HG03354 (cell line): Measurements from ENCODE around the gene ST14.
"Not testable (repeated sequence)": the region's sequence is repeated elsewhere in the genome, so short reads cannot be mapped to it uniquely, and the experiment has no call there.

ENCODE experiments used
- ATAC-seq: cut with Tn5 transposase; IDR thresholded peaks from one replicate; pipeline ENCODE4 v1.9.1; 2021; ENCODE audit warnings: mild to moderate bottlenecking; ENCODE audit not compliant: unreplicated experiment, poor library complexity, severe bottlenecking

ST14 gene

GRCh38 chr11:130160498-130161155 is 1.0 kb downstream of the ST14 start:
- ATAC-seq, result no peak

- no peak for ATAC-seq
Measured at GRCh38 chr11:130161441-130162145, 2.0 kb downstream of the ST14 start.

- no peak for ATAC-seq
Measured at GRCh38 chr11:130162733-130163132, 3.2 kb downstream of the ST14 start.

- no peak for ATAC-seq
Measured at GRCh38 chr11:130163346-130164220, 4.0 kb downstream of the ST14 start.

- ATAC-seq, result no peak
Measured at GRCh38 chr11:130164221-130164570, 4.6 kb downstream of the ST14 start.

- ATAC-seq, result no peak
Measured at GRCh38 chr11:130165601-130166456, 6.2 kb downstream of the ST14 start.

GRCh38 chr11:130166457-130166784 is 6.8 kb downstream of the ST14 start:
- peak; percentile 81 for ATAC-seq

- ATAC-seq, result no peak
Measured at GRCh38 chr11:130167146-130167545, 7.6 kb downstream of the ST14 start.

GRCh38 chr11:130168105-130168504 is 8.5 kb downstream of the ST14 start:
- ATAC-seq, result no peak

GRCh38 chr11:130170345-130170744 is 10.8 kb downstream of the ST14 start:
- no peak for ATAC-seq

GRCh38 chr11:130171534-130171933 is 12.0 kb downstream of the ST14 start:
- no peak for ATAC-seq

- ATAC-seq, result not testable (repeated sequence)
Measured at GRCh38 chr11:130172001-130172400, 12.4 kb downstream of the ST14 start.

- ATAC-seq, result no peak
Measured at GRCh38 chr11:130174642-130175041, 15.1 kb downstream of the ST14 start.

- no peak for ATAC-seq
Measured at GRCh38 chr11:130175898-130176297, 16.3 kb downstream of the ST14 start.

GRCh38 chr11:130177782-130178181 is 18.2 kb downstream of the ST14 start:
- no peak for ATAC-seq

GRCh38 chr11:130178441-130179339 is 19.1 kb downstream of the ST14 start:
- ATAC-seq, result no peak

GRCh38 chr11:130179396-130180306 is 20.1 kb downstream of the ST14 start:
- no peak for ATAC-seq

GRCh38 chr11:130180491-130180890 is 20.9 kb downstream of the ST14 start:
- ATAC-seq, result no peak
